IPS-15b (cell line): ENCODE data around the gene PID1.

Experiments used
- H3K27me3 ChIP-seq: one replicate; pipeline ENCODE4 v1.6.1; 2013; ENCODE audit warnings: low read length; ENCODE audit not compliant: control insufficient read depth, insufficient read depth
- H3K36me3 ChIP-seq: one replicate; pipeline ENCODE4 v1.6.1; 2013; ENCODE audit warnings: low read length; ENCODE audit not compliant: control insufficient read depth, insufficient read depth
- H3K4me1 ChIP-seq: one replicate; pipeline ENCODE4 v1.6.1; 2013; ENCODE audit warnings: mild to moderate bottlenecking, low read length; ENCODE audit not compliant: control insufficient read depth, insufficient read depth
- H3K4me3 ChIP-seq: one replicate; pipeline ENCODE4 v1.5.1; 2013; ENCODE audit warnings: low read depth, low read length
- H3K9ac ChIP-seq: one replicate; pipeline ENCODE4 v1.6.1; 2013; ENCODE audit warnings: low read depth, mild to moderate bottlenecking, low read length
- H3K9me3 ChIP-seq: one replicate; pipeline ENCODE4 v1.6.1; 2013; ENCODE audit warnings: mild to moderate bottlenecking, low read length; ENCODE audit not compliant: control insufficient read depth, insufficient read depth

Gene PID1

GRCh38 chr2:229162015-229162414, 109.1 kb downstream of the PID1 start:
- Histone ChIP-seq H3K36me3 (no peaks in the 10 kb centered on the region), H3K4me1 (no peaks in the 10 kb centered on the region), H3K4me3 (no peak overlapping the region), H3K9ac (no peak overlapping the region), H3K27me3 (no peaks in the 10 kb centered on the region), H3K9me3 (no peaks in the 10 kb centered on the region)

- no peaks in the 10 kb centered on the region for H3K4me1 ChIP-seq
These were observed 110.1 kb downstream of the PID1 start for GRCh38 chr2:229160984-229161383.

GRCh38 chr2:229160180-229160579, 110.9 kb downstream of the PID1 start:
- no peaks in the 10 kb centered on the region for H3K27me3 ChIP-seq
- no peaks in the 10 kb centered on the region for H3K36me3 ChIP-seq
- no peaks in the 10 kb centered on the region for H3K9me3 ChIP-seq
- no peak overlapping the region for H3K4me3 ChIP-seq
- no peak overlapping the region for H3K9ac ChIP-seq
- no peaks in the 10 kb centered on the region for H3K4me1 ChIP-seq

More at GRCh38 chr2:229160984-229161383, 110.1 kb downstream of the PID1 start:
- no peak overlapping the region for H3K4me3 ChIP-seq
- no peaks in the 10 kb centered on the region for H3K9me3 ChIP-seq
- H3K27me3 ChIP-seq, result no peaks in the 10 kb centered on the region
- no peak overlapping the region for H3K9ac ChIP-seq
- no peaks in the 10 kb centered on the region for H3K36me3 ChIP-seq

GRCh38 chr2:229159405-229159804, 111.7 kb downstream of the PID1 start:
- no peak overlapping the region for H3K4me3 ChIP-seq
- H3K9ac ChIP-seq, result no peak overlapping the region
- no peaks in the 10 kb centered on the region for H3K36me3 ChIP-seq
- no peaks in the 10 kb centered on the region for H3K4me1 ChIP-seq
- no peaks in the 10 kb centered on the region for H3K9me3 ChIP-seq
- no peaks in the 10 kb centered on the region for H3K27me3 ChIP-seq

- no peaks in the 10 kb centered on the region for H3K9me3 ChIP-seq
- no peaks in the 10 kb centered on the region for H3K4me1 ChIP-seq
- no peak overlapping the region for H3K4me3 ChIP-seq
- no peak overlapping the region for H3K9ac ChIP-seq
- no peaks in the 10 kb centered on the region for H3K27me3 ChIP-seq
- no peaks in the 10 kb centered on the region for H3K36me3 ChIP-seq
These were observed 116.7 kb downstream of the PID1 start for GRCh38 chr2:229154381-229154780.

GRCh38 chr2:229153951-229154350, 117.1 kb downstream of the PID1 start:
- Histone ChIP-seq H3K36me3 (no peaks in the 10 kb centered on the region), H3K27me3 (no peaks in the 10 kb centered on the region), H3K9me3 (no peaks in the 10 kb centered on the region)

GRCh38 chr2:229153267-229153666, 117.8 kb downstream of the PID1 start:
- no peaks in the 10 kb centered on the region for H3K9me3 ChIP-seq
- no peak overlapping the region for H3K9ac ChIP-seq
- no peaks in the 10 kb centered on the region for H3K27me3 ChIP-seq
- H3K4me3 ChIP-seq, result no peak overlapping the region
- no peaks in the 10 kb centered on the region for H3K4me1 ChIP-seq
- H3K36me3 ChIP-seq, result no peaks in the 10 kb centered on the region

More at GRCh38 chr2:229153951-229154350, 117.1 kb downstream of the PID1 start:
- no peaks in the 10 kb centered on the region for H3K4me1 ChIP-seq
- H3K4me3 ChIP-seq, result no peak overlapping the region
- H3K9ac ChIP-seq, result no peak overlapping the region

GRCh38 chr2:229152674-229153073, 118.4 kb downstream of the PID1 start:
- H3K4me3 ChIP-seq, result no peak overlapping the region
- H3K4me1 ChIP-seq, result no peaks in the 10 kb centered on the region
- no peaks in the 10 kb centered on the region for H3K27me3 ChIP-seq
- H3K36me3 ChIP-seq, result no peaks in the 10 kb centered on the region
- no peak overlapping the region for H3K9ac ChIP-seq
- no peaks in the 10 kb centered on the region for H3K9me3 ChIP-seq

GRCh38 chr2:229150317-229150716, 120.8 kb downstream of the PID1 start:
- H3K9ac ChIP-seq, result no peak overlapping the region
- H3K4me3 ChIP-seq, result no peak overlapping the region
- H3K27me3 ChIP-seq, result no peaks in the 10 kb centered on the region
- H3K36me3 ChIP-seq, result no peaks in the 10 kb centered on the region
- no peaks in the 10 kb centered on the region for H3K4me1 ChIP-seq
- H3K9me3 ChIP-seq, result no peaks in the 10 kb centered on the region

GRCh38 chr2:229141424-229142025, 129.6 kb downstream of the PID1 start:
- H3K4me1 ChIP-seq, result no peaks in the 10 kb centered on the region
- no peaks in the 10 kb centered on the region for H3K36me3 ChIP-seq
- no peak overlapping the region for H3K9ac ChIP-seq
- no peak overlapping the region for H3K4me3 ChIP-seq
- H3K27me3 ChIP-seq, result no peaks in the 10 kb centered on the region
- H3K9me3 ChIP-seq, result no peaks in the 10 kb centered on the region

GRCh38 chr2:229137639-229138038, 133.4 kb downstream of the PID1 start:
- no peak overlapping the region for H3K9ac ChIP-seq
- no peaks in the 10 kb centered on the region for H3K9me3 ChIP-seq
- no peaks in the 10 kb centered on the region for H3K36me3 ChIP-seq
- no peaks in the 10 kb centered on the region for H3K4me1 ChIP-seq
- H3K27me3 ChIP-seq, result no peaks in the 10 kb centered on the region
- H3K4me3 ChIP-seq, result no peak overlapping the region

- Histone ChIP-seq H3K9ac (no peak overlapping the region), H3K36me3 (no peaks in the 10 kb centered on the region), H3K4me3 (no peak overlapping the region), H3K9me3 (no peaks in the 10 kb centered on the region), H3K27me3 (no peaks in the 10 kb centered on the region), H3K4me1 (no peaks in the 10 kb centered on the region)
These were observed 134.0 kb downstream of the PID1 start for GRCh38 chr2:229137066-229137465.
